ENCODE results near the gene ZBTB11. TPM values are rescaled to one million over a fixed set of nuclear protein-coding genes. Genes with fewer than 3 reads are reported as not detected.

The ZBTB11 gene
- total and polyA plus RNA-seq, 2 of the 13 experiments (the other 11 are each of a cell fraction or from before 2014, with no cell fraction given) = 5.9 to 18.1 TPM

DNA sequence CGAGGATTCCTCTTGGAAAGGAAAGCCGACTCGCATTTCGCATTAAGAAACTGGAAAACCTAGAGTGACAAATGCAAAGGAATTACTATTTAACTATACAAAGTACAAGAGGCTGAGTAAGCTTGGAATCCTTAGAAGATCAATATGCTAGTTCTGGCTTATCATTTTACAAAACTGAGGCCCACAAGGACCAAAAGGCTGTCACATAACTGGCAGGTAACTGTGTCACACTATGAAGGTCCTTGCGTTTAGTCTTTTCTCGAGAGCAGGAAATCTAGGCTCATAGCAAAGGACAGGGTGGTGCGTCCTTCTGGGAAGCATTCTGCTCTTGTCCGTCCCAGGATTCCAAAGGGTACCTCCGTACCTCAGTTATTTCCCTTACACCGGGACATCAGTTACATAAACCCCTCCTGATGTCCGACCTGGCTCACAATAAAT, 9.0 kb upstream of the ZBTB11 start (continued):
- TF ChIP-seq KLF12 (CRISPR knock-in tag; IDR thresholded peaks at IDR 0.05; ENCODE audit: borderline replicate concordance) (no peak), ZNF441 (CRISPR knock-in tag; IDR thresholded peaks at IDR 0.05; ENCODE audit: borderline replicate concordance) (no peak), SATB2 (CRISPR knock-in tag; IDR thresholded peaks at IDR 0.05) (no peak), ZGPAT (CRISPR knock-in tag; IDR thresholded peaks at IDR 0.05) (no peak), ZNF616 (CRISPR knock-in tag; IDR thresholded peaks at IDR 0.05; ENCODE audit: low read depth) (no peak), NCOA5 (CRISPR knock-in tag; IDR thresholded peaks at IDR 0.05) (no peak), CBX5 (CRISPR knock-in tag; IDR thresholded peaks at IDR 0.05; ENCODE audit: borderline replicate concordance) (no peak), ZC3H4 (CRISPR knock-in tag; IDR thresholded peaks at IDR 0.05; ENCODE audit: borderline replicate concordance) (no peak), MAX (IDR thresholded peaks at IDR 0.05) (no peak), TMF1 (CRISPR knock-in tag; IDR thresholded peaks at IDR 0.05; ENCODE audit: low read depth) (no peak), SIN3A (IDR thresholded peaks at IDR 0.05; ENCODE audit: borderline replicate concordance, low read depth, low read length) (no peak), MXD1 (CRISPR knock-in tag; IDR thresholded peaks at IDR 0.05) (no peak), SYNCRIP (IDR thresholded peaks at IDR 0.05; ENCODE audit: insufficient read depth, low read depth, low read length) (no peak), KLF15 (CRISPR knock-in tag; IDR thresholded peaks at IDR 0.05; ENCODE audit: borderline replicate concordance) (no peak), FOXP1 (IDR thresholded peaks at IDR 0.05) (no peak), FOXP1 (CRISPR knock-in tag; IDR thresholded peaks at IDR 0.05) (no peak), TCF7L2 (IDR thresholded peaks at IDR 0.05; ENCODE audit: low read depth, low read length) (no peak), CAMTA2 (CRISPR knock-in tag; IDR thresholded peaks at IDR 0.05; ENCODE audit: borderline replicate concordance) (no peak), ERF (CRISPR knock-in tag; IDR thresholded peaks at IDR 0.05) (no peak), MTF2 (CRISPR knock-in tag; IDR thresholded peaks at IDR 0.05; ENCODE audit: borderline replicate concordance) (no peak), NFE2 (CRISPR knock-in tag; IDR thresholded peaks at IDR 0.05) (0 out of 2 replicates have a peak, but pooled peaks have one; percentile 8), AFF4 (CRISPR knock-in tag; IDR thresholded peaks at IDR 0.05) (no peak)
- TF ChIP-seq, protein P1, sequence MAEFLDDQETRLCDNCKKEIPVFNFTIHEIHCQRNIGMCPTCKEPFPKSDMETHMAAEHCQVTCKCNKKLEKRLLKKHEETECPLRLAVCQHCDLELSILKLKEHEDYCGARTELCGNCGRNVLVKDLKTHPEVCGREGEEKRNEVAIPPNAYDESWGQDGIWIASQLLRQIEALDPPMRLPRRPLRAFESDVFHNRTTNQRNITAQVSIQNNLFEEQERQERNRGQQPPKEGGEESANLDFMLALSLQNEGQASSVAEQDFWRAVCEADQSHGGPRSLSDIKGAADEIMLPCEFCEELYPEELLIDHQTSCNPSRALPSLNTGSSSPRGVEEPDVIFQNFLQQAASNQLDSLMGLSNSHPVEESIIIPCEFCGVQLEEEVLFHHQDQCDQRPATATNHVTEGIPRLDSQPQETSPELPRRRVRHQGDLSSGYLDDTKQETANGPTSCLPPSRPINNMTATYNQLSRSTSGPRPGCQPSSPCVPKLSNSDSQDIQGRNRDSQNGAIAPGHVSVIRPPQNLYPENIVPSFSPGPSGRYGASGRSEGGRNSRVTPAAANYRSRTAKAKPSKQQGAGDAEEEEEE (CRISPR knock-in tag; IDR thresholded peaks at IDR 0.05; ENCODE audit: borderline replicate concordance) = no peak
- TF ChIP-seq, protein P2, sequence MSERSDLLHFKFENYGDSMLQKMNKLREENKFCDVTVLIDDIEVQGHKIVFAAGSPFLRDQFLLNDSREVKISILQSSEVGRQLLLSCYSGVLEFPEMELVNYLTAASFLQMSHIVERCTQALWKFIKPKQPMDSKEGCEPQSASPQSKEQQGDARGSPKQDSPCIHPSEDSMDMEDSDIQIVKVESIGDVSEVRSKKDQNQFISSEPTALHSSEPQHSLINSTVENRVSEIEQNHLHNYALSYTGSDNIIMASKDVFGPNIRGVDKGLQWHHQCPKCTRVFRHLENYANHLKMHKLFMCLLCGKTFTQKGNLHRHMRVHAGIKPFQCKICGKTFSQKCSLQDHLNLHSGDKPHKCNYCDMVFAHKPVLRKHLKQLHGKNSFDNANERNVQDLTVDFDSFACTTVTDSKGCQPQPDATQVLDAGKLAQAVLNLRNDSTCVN (CRISPR knock-in tag; IDR thresholded peaks at IDR 0.05; ENCODE audit: borderline replicate concordance) = no peak

Measured in HepG2 (cell line).